Muscle layer of colon (tissue), 2 donors: ENCODE results near the gene LRRC72.
"Not testable (repeated sequence)": the region's sequence is repeated elsewhere in the genome, so short reads cannot be mapped to it uniquely, and the experiment has no call there.

Experiments used
- H3K27ac ChIP-seq: one replicate; pipeline ENCODE4 v1.7.0; 2013; ENCODE audit warnings: low read depth, mild to moderate bottlenecking, low read length, moderate library complexity
- H3K27me3 ChIP-seq, 2 donors: one replicate each; pipeline ENCODE4 v1.7.0; 2013; ENCODE audit warnings: low read length in 2 of 2, mild to moderate bottlenecking in 2 of 2; ENCODE audit not compliant: insufficient read depth in 2 of 2, control insufficient read depth in 1 of 2
- H3K36me3 ChIP-seq: one replicate; pipeline ENCODE4 v1.7.0; 2013; ENCODE audit warnings: mild to moderate bottlenecking, low read length; ENCODE audit not compliant: insufficient read depth
- H3K4me1 ChIP-seq: one replicate; pipeline ENCODE4 v1.7.0; 2013; ENCODE audit warnings: mild to moderate bottlenecking, low read length; ENCODE audit not compliant: insufficient read depth
- H3K4me3 ChIP-seq, 2 donors: one replicate each; pipeline ENCODE4 v1.7.0; 2013; ENCODE audit warnings: low read length in 2 of 2, low read depth in 1 of 2, mild to moderate bottlenecking in 1 of 2, moderate library complexity in 1 of 2
- H3K9ac ChIP-seq: one replicate; pipeline ENCODE4 v1.7.0; 2013; ENCODE audit warnings: low read length
- H3K9me3 ChIP-seq: one replicate; pipeline ENCODE4 v1.7.0; 2013; ENCODE audit warnings: mild to moderate bottlenecking, low read length
- donor health status: abdominal sarcoma.
- donor health status: Adenocarcinoma of cecum.

LRRC72 gene

GRCh38 chr7:16504019-16504418 is 22.6 kb upstream of the LRRC72 start:
- Histone ChIP-seq H3K4me1 (no peaks in the 10 kb centered on the region), H3K27me3 (no peaks in the 10 kb centered on the region), H3K9me3 (no peaks in the 10 kb centered on the region), H3K27ac (no peak overlapping the region), H3K4me3 (no peak overlapping the region), H3K9ac (no peak overlapping the region), H3K36me3 (no peaks in the 10 kb centered on the region)

GRCh38 chr7:16506422-16506821 is 20.2 kb upstream of the LRRC72 start:
- not testable (repeated sequence) for H3K9ac ChIP-seq, H3K4me1 ChIP-seq, H3K36me3 ChIP-seq, H3K27me3 ChIP-seq, H3K4me3 ChIP-seq, H3K9me3 ChIP-seq, H3K27ac ChIP-seq

GRCh38 chr7:16509829-16510228 is 16.8 kb upstream of the LRRC72 start:
- no peaks in the 10 kb centered on the region for H3K9me3 ChIP-seq
- H3K27ac ChIP-seq, result no peak overlapping the region
- H3K4me1 ChIP-seq, result no peaks in the 10 kb centered on the region
- H3K4me3 ChIP-seq, result no peak overlapping the region
- H3K9ac ChIP-seq, result no peak overlapping the region
- no peaks in the 10 kb centered on the region for H3K36me3 ChIP-seq
- H3K27me3 ChIP-seq, result no peaks in the 10 kb centered on the region

GRCh38 chr7:16511314-16511713 is 15.3 kb upstream of the LRRC72 start:
- H3K4me1 ChIP-seq, result no peaks in the 10 kb centered on the region
- H3K4me3 ChIP-seq, result no peak overlapping the region
- H3K9ac ChIP-seq, result no peak overlapping the region
- no peaks in the 10 kb centered on the region for H3K9me3 ChIP-seq
- no peak overlapping the region for H3K27ac ChIP-seq
- H3K27me3 ChIP-seq, result no peaks in the 10 kb centered on the region
- no peaks in the 10 kb centered on the region for H3K36me3 ChIP-seq

- Histone ChIP-seq H3K4me3 (no peak overlapping the region), H3K4me1 (no peaks in the 10 kb centered on the region), H3K9ac (no peak overlapping the region), H3K27ac (no peak overlapping the region), H3K27me3 (no peaks in the 10 kb centered on the region), H3K9me3 (no peaks in the 10 kb centered on the region), H3K36me3 (no peaks in the 10 kb centered on the region)
Observed at GRCh38 chr7:16512097-16512496, 14.5 kb upstream of the LRRC72 start.

- Histone ChIP-seq H3K36me3 (no peaks in the 10 kb centered on the region), H3K27me3 (no peaks in the 10 kb centered on the region), H3K27ac (no peak overlapping the region), H3K4me1 (no peaks in the 10 kb centered on the region), H3K9ac (no peak overlapping the region), H3K9me3 (no peaks in the 10 kb centered on the region), H3K4me3 (no peak overlapping the region)
Observed at GRCh38 chr7:16514271-16514670, 12.4 kb upstream of the LRRC72 start.

- H3K27ac ChIP-seq, result no peak overlapping the region
- no peaks in the 10 kb centered on the region for H3K4me1 ChIP-seq
- H3K4me3 ChIP-seq, result no peak overlapping the region
- no peak overlapping the region for H3K9ac ChIP-seq
- H3K27me3 ChIP-seq, result no peaks in the 10 kb centered on the region
- H3K36me3 ChIP-seq, result no peaks in the 10 kb centered on the region
- no peaks in the 10 kb centered on the region for H3K9me3 ChIP-seq
Observed at GRCh38 chr7:16514729-16515128, 11.9 kb upstream of the LRRC72 start.

- Histone ChIP-seq H3K4me3 (no peak overlapping the region), H3K27me3 (no peaks in the 10 kb centered on the region), H3K27ac (no peak overlapping the region), H3K4me1 (no peaks in the 10 kb centered on the region), H3K9me3 (no peaks in the 10 kb centered on the region), H3K36me3 (no peaks in the 10 kb centered on the region), H3K9ac (no peak overlapping the region)
Observed at GRCh38 chr7:16515785-16516685, 10.6 kb upstream of the LRRC72 start.

- not testable (repeated sequence) for H3K36me3 ChIP-seq, H3K9me3 ChIP-seq, H3K27ac ChIP-seq, H3K4me1 ChIP-seq, H3K4me3 ChIP-seq, H3K27me3 ChIP-seq, H3K9ac ChIP-seq
Observed at GRCh38 chr7:16519985-16520384, 6.6 kb upstream of the LRRC72 start.

GRCh38 chr7:16524332-16524731 is 2.3 kb upstream of the LRRC72 start:
- Histone ChIP-seq H3K4me1 (no peaks in the 10 kb centered on the region), H3K4me3 (no peak overlapping the region), H3K27ac (no peak overlapping the region), H3K36me3 (no peaks in the 10 kb centered on the region), H3K9ac (no peak overlapping the region), H3K9me3 (no peaks in the 10 kb centered on the region), H3K27me3 (no peaks in the 10 kb centered on the region)

- H3K27ac ChIP-seq, result no peak overlapping the region
- no peaks in the 10 kb centered on the region for H3K27me3 ChIP-seq
- no peaks in the 10 kb centered on the region for H3K4me1 ChIP-seq
- no peak overlapping the region for H3K4me3 ChIP-seq
- no peak overlapping the region for H3K9ac ChIP-seq
- H3K36me3 ChIP-seq, result no peaks in the 10 kb centered on the region
- H3K9me3 ChIP-seq, result no peaks in the 10 kb centered on the region
Observed at GRCh38 chr7:16528520-16528919, 1.9 kb downstream of the LRRC72 start.

GRCh38 chr7:16529697-16530096 is 3.1 kb downstream of the LRRC72 start:
- H3K4me3 ChIP-seq, result no peak overlapping the region
- no peak overlapping the region for H3K27ac ChIP-seq
- H3K9ac ChIP-seq, result no peak overlapping the region
- no peaks in the 10 kb centered on the region for H3K9me3 ChIP-seq
- no peaks in the 10 kb centered on the region for H3K27me3 ChIP-seq
- no peaks in the 10 kb centered on the region for H3K36me3 ChIP-seq
- no peaks in the 10 kb centered on the region for H3K4me1 ChIP-seq
